ENCODE data around the gene ENTHD1. TPM values are rescaled to one million over a fixed set of nuclear protein-coding genes. Genes with fewer than 3 reads are reported as not detected.

The ENTHD1 gene
- polyA plus RNA-seq, 1 donor from 2014 or later = not detected

- TF ChIP-seq, protein P1, sequence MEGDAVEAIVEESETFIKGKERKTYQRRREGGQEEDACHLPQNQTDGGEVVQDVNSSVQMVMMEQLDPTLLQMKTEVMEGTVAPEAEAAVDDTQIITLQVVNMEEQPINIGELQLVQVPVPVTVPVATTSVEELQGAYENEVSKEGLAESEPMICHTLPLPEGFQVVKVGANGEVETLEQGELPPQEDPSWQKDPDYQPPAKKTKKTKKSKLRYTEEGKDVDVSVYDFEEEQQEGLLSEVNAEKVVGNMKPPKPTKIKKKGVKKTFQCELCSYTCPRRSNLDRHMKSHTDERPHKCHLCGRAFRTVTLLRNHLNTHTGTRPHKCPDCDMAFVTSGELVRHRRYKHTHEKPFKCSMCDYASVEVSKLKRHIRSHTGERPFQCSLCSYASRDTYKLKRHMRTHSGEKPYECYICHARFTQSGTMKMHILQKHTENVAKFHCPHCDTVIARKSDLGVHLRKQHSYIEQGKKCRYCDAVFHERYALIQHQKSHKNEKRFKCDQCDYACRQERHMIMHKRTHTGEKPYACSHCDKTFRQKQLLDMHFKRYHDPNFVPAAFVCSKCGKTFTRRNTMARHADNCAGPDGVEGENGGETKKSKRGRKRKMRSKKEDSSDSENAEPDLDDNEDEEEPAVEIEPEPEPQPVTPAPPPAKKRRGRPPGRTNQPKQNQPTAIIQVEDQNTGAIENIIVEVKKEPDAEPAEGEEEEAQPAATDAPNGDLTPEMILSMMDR (IDR thresholded peaks at IDR 0.05; ENCODE audit: poor library complexity, severe bottlenecking) = no peak
- no peak for TF ChIP-seq TAF1 (IDR thresholded peaks at IDR 0.05; ENCODE audit: low read depth)
- no peak for TF ChIP-seq RAD21 (conservative IDR thresholded peaks at IDR 0.05)
- TF ChIP-seq MXI1 (conservative IDR thresholded peaks at IDR 0.05; ENCODE audit: poor library complexity, severe bottlenecking) = no peak
- no peak for TF ChIP-seq EZH2 (IDR thresholded peaks at IDR 0.05; ENCODE audit: borderline replicate concordance, insufficient read depth, low read length, poor library complexity, severe bottlenecking)
- no peak for TF ChIP-seq EP300 (conservative IDR thresholded peaks at IDR 0.05; ENCODE audit: poor library complexity, severe bottlenecking)
- TF ChIP-seq POLR2AphosphoS5 (IDR thresholded peaks at IDR 0.05) = no peak
- no peak for TF ChIP-seq SMC3 (conservative IDR thresholded peaks at IDR 0.05; ENCODE audit: poor library complexity)
- H3K27ac ChIP-seq (ENCODE audit: low read length) = no peak overlapping the region
- H3F3A ChIP-seq (ENCODE audit: insufficient read depth, low read length, poor library complexity, severe bottlenecking) = no peaks in the 10 kb centered on the region
- H3K9ac ChIP-seq (ENCODE audit: low read length) = no peak overlapping the region
- H4K20me1 ChIP-seq (ENCODE audit: insufficient read depth) = no peaks in the 10 kb centered on the region
- H3K27me3 ChIP-seq (ENCODE audit: insufficient read depth, low read depth, low read length) = no peaks in the 10 kb centered on the region
- H3K9me3 ChIP-seq (ENCODE audit: low read length) = no peaks in the 10 kb centered on the region
- no peak overlapping the region for H3K4me2 ChIP-seq (ENCODE audit: low read length)
- no peak overlapping the region for H3K4me3 ChIP-seq (ENCODE audit: low read length)
- H3K79me2 ChIP-seq (replicated peaks; ENCODE audit: insufficient read depth, low read length) = no peaks in the 10 kb centered on the region
- H3K9me2 ChIP-seq (ENCODE audit: insufficient read depth, low read length) = no peaks in the 10 kb centered on the region
- no peaks in the 10 kb centered on the region for H3K36me3 ChIP-seq (ENCODE audit: insufficient read depth, low read length)
- H2AFZ ChIP-seq (ENCODE audit: low read depth, low read length) = no peak overlapping the region
These were observed 128.5 kb downstream of the ENTHD1 start for GRCh38 chr22:39765046-39765445.

- Histone ChIP-seq H3K4me2 (ENCODE audit: low read length) (no peak overlapping the region), H3K9ac (ENCODE audit: low read length) (no peak overlapping the region), H3K79me2 (replicated peaks; ENCODE audit: insufficient read depth, low read length) (no peaks in the 10 kb centered on the region), H2AFZ (ENCODE audit: low read depth, low read length) (no peak overlapping the region), H3K36me3 (ENCODE audit: insufficient read depth, low read length) (no peaks in the 10 kb centered on the region), H3K9me3 (ENCODE audit: low read length) (no peaks in the 10 kb centered on the region), H3F3A (ENCODE audit: insufficient read depth, low read length, poor library complexity, severe bottlenecking) (no peaks in the 10 kb centered on the region), H3K9me2 (ENCODE audit: insufficient read depth, low read length) (no peaks in the 10 kb centered on the region), H3K27ac (ENCODE audit: low read length) (no peak overlapping the region), H3K27me3 (ENCODE audit: insufficient read depth, low read depth, low read length) (no peaks in the 10 kb centered on the region), H4K20me1 (ENCODE audit: insufficient read depth) (no peaks in the 10 kb centered on the region), H3K4me3 (ENCODE audit: low read length) (no peak overlapping the region)
- TF ChIP-seq REST (IDR thresholded peaks at IDR 0.05; ENCODE audit: borderline replicate concordance) (no peak), EP300 (conservative IDR thresholded peaks at IDR 0.05; ENCODE audit: poor library complexity, severe bottlenecking) (no peak), MXI1 (conservative IDR thresholded peaks at IDR 0.05; ENCODE audit: poor library complexity, severe bottlenecking) (no peak), POLR2AphosphoS5 (IDR thresholded peaks at IDR 0.05) (no peak), SMC3 (conservative IDR thresholded peaks at IDR 0.05; ENCODE audit: poor library complexity) (no peak), TAF1 (IDR thresholded peaks at IDR 0.05; ENCODE audit: low read depth) (no peak), RAD21 (conservative IDR thresholded peaks at IDR 0.05) (no peak), EZH2 (IDR thresholded peaks at IDR 0.05; ENCODE audit: borderline replicate concordance, insufficient read depth, low read length, poor library complexity, severe bottlenecking) (no peak)
- TF ChIP-seq, protein P1 (IDR thresholded peaks at IDR 0.05; ENCODE audit: poor library complexity, severe bottlenecking) = no peak
These were observed 130.3 kb downstream of the ENTHD1 start for GRCh38 chr22:39763276-39763675.
